Stimulated activated CD4-positive, alpha-beta T cell treated with anti-CD3 and anti-CD28 coated beads, Interleukin-12 subunit alpha, Interleukin-12 subunit beta, amount 100 ng/mL, for 48 hours (primary cell): Measurements from ENCODE around the gene IL32.
A peak's percentile ranks its signal among the peaks of the same experiment; 100 is the strongest.

Experiments
- DNase-seq, 3 donors: peaks; one replicate each; pipeline ENCODE4 v3.0.0-alpha.2; 2020; ENCODE audit warnings: low read depth in 2 of 3, low spot score in 1 of 3

The IL32 gene, protein sequence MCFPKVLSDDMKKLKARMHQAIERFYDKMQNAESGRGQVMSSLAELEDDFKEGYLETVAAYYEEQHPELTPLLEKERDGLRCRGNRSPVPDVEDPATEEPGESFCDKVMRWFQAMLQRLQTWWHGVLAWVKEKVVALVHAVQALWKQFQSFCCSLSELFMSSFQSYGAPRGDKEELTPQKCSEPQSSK

DNA sequence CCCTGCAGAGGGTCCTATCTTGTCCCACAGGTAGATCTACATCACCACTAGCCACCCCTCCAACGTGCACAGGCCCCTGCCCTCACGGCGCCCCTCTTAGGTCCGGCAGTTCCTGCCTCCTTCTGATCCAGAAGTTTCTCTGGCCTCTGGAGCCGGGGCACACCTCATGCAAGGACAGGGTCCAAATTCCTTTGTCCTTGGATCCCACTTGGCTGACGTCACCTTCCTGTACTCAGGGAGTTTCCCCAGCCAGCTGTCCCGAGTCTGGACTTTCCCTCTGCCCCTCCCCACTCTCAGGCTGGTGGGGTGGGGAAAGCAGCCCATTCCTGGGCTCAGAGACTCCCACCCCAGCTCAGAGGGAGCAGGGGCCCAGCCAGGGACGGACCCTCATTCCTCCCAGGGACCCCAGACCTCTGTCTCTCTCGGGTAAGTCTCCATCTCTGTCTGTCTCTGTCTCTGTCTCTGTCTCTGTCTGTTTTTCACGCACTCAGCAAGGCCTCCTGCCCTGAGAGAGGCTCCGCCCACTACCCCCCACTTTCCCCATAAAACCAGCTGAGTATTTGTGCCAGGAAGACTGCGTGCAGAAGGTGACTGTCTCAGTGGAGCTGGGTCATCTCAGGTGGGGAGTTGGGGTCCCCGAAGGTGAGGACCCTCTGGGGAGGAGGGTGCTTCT, at the start of gene IL32:
Gene IL32, plus strand, starts transcription at position 572 of the 673 bp plus-strand sequence. CDS start 172 bp downstream, outside the sequence.
- DNase-seq, result peak; percentile 57 to 68 (median 67)

DNA sequence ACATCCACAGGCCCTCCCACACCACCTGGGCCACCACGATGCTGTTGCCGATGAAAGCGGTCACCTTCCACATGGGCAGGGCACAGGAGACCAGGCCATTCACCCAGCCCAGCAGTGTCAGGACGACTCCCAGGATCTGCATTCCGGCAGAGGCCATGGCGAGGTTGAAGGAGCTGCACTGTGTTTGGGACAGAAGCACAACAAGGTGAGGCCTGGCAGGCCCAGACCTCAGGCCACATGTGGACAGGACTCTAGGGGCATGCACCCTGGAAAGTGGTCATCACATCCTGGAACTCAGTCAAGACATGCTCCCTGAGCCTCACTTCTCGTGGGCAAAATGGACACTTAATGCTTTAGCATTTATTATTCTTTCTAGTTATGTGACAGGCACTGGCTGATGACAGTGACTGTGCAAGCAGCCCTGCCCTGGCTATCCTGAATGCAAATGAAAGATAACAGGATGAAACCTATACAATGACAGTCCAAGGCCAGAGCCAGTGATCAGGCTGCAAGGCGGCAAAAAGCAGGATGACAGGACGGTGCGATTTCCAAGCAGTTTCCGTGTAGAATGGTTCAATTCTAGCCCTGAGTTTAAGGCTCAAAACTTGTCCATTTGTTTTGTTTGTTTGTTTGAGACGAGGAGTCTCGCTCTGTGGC, 49.4 kb upstream of the IL32 start:
- DNase-seq, result no peak

DNA sequence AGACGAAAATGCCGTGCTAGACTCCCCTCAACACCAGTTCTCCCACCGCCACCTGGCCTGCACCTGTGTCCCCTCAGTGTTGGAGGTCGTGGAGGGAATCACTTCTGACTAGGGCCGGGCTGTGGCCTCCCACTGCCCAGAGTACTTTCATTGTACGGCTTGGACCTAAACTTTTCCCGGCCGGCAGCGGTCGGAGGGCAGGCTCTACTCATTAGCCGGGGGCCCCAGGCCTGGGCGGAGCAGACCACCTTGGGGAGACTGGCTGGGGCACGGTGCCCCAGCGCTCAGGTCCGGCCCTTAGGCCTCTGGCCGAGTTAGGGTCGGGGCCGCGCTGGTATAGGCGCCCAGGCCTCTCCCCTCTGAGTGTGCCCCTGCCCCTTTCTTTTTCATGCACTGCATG, 48.1 kb upstream of the IL32 start:
- no peak for DNase-seq

DNA sequence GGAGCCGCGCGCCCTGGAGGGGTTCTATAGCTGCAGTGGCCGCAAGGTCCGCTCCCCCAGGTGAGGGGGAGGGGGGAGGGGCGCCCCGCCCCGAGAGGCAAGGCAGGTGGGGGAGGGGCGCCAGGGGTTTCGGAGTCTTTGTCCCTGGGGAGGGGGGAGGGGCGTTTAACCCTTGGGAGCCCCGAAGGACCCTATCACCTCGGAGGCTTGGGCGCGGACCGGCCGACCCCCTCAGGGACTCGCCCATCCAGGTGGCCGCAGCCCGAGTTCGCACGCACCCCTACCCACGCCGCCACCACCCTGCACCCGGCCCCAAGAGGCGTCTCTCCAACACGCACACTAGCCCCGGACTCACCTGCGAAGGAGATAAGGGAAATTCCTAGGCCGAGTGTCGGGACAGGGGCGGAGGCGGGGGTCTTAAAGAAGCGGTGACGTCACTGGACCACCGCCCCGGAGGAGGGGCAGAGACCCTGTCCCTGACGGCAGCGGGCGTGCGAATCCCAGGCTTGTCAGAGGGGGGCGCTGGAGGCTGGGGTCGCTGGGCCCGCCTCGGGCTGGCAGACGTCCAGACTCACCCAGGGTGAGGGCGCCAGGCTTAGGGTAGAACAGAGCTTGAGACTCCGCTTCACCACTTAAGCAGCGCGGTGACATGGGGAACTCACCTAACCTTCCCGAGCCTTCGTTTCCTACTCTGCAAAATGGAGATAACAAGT, 47.5 kb upstream of the IL32 start, which contains the start of gene CLDN6:
Gene CLDN6, minus strand, starts transcription at position 390 of the 713 bp plus-strand sequence. CDS start 2,162 bp downstream, outside the sequence.
- DNase-seq, result no peak

DNA sequence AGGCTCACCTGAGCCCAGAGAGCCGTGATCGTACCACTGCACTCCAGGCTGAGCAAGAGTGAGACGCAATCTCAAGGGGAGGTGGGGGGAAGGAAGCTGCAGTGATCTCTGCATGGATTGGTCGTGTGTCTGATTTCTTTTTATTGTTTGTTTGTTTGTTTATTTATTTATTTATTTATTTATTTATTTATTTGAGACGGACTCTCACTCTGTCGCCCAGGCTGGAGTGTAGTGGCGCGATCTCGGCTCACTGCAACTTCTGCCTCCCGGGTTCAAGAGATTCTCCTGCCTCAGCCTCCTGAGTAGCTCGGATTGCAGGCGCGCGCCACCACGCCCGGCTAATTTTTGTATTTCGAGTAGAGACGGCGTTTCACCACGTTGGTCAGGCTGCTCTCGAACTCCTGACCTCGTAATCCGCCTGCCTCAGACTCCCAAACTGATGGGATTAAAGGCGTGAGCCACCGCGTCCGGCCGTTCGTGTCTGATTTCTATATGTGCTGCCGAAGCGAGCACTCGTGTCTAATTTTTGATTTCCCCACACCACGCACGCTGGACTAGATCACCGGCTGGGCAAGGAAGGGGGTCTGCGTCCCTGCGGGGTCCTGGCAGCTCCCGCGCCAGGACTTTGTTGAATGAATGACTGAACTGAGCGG, 45.7 kb upstream of the IL32 start:
- no peak for DNase-seq

DNA sequence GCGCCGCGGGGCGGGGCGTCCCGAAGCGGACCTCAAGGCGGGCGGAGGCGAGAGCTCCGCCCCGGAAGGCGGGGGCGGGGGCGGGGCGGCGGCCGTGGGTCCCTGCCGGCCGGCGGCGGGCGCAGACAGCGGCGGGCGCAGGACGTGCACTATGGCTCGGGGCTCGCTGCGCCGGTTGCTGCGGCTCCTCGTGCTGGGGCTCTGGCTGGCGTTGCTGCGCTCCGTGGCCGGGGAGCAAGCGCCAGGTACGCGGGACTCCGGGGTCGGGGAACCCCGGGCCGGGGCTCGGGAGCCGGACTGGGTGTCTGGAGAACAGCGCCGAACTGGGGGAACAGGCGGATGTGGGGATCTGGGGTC, 45.2 kb upstream of the IL32 start, which contains the start of gene TNFRSF12A:
Gene TNFRSF12A, plus strand, starts transcription at position 122 of the 357 bp plus-strand sequence. Its CDS starts 30 bp downstream, at position 152.
- peak in 2 of 3 donors; percentile 39 to 62 for DNase-seq

DNA sequence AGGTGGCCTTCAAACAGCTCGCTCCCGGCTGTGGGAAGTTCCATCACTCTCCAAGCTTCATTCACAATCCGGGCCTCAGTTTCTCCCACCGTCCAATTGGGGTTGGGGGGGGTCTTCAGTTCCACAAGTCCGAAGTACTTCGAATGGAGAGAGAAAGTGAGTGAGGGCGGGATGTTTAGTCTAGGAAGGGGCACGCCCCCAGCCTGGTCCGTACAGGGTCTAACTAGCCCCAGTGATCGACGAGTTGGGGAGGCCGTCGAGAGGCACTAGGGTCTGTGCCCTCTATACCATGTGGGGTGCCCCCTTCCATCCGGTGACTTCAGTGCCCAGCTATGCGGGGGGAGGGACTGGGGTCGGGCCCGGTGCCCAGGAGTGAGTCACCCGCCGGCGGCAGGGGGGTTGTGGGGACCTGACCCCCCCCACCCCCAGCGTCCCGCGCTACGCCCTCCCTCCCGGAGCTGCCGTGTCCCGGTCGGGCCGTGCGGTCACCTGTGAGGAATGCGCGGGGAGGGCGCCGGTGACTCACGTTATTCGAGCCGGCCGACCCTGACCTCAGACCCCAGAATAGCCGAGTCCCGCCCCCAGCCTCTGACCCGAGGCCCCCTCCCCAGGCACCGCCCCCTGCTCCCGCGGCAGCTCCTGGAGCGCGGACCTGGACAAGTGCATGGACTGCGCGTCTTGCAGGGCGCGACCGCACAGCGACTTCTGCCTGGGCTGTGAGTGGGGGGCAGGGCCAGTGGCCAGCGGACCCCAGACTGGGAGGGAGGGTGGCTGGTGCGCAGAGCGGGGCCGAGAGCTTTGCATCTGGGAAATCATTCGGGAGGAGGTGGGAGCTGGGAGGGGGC, 44.6 kb upstream of the IL32 start:
- DNase-seq, result no peak

DNA sequence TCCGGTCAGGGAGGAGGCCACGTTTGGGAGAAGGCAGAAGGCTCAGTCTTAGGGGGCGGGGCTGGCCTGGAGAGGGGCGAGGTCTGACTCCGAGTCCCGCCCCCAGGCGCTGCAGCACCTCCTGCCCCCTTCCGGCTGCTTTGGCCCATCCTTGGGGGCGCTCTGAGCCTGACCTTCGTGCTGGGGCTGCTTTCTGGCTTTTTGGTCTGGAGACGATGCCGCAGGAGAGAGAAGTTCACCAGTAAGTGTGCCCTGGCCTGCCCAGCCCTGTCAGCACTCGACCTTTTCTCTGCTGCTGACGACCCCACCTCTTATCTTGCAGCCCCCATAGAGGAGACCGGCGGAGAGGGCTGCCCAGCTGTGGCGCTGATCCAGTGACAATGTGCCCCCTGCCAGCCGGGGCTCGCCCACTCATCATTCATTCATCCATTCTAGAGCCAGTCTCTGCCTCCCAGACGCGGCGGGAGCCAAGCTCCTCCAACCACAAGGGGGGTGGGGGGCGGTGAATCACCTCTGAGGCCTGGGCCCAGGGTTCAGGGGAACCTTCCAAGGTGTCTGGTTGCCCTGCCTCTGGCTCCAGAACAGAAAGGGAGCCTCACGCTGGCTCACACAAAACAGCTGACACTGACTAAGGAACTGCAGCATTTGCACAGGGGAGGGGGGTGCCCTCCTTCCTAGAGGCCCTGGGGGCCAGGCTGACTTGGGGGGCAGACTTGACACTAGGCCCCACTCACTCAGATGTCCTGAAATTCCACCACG, 43.8 kb upstream of the IL32 start:
- peak; percentile 78 to 86 (median 81) for DNase-seq

DNA sequence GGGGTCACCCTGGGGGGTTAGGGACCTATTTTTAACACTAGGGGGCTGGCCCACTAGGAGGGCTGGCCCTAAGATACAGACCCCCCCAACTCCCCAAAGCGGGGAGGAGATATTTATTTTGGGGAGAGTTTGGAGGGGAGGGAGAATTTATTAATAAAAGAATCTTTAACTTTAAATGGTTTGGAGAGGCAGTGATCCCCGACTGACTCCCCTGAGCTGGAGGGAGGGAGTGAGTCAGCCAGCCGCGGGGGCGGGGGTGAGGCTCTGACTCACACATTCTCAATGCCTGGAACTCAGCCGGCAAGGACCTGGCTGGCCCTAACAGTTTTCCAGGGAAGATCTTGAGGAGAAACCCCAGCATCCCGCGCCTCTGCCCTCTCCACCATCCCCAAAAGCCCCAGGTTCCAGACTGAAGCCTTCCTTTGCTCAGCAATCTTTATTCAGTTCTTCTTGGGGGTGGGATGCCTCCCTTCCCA, 43.2 kb upstream of the IL32 start:
- peak; percentile 84 to 88 (median 87) for DNase-seq

DNA sequence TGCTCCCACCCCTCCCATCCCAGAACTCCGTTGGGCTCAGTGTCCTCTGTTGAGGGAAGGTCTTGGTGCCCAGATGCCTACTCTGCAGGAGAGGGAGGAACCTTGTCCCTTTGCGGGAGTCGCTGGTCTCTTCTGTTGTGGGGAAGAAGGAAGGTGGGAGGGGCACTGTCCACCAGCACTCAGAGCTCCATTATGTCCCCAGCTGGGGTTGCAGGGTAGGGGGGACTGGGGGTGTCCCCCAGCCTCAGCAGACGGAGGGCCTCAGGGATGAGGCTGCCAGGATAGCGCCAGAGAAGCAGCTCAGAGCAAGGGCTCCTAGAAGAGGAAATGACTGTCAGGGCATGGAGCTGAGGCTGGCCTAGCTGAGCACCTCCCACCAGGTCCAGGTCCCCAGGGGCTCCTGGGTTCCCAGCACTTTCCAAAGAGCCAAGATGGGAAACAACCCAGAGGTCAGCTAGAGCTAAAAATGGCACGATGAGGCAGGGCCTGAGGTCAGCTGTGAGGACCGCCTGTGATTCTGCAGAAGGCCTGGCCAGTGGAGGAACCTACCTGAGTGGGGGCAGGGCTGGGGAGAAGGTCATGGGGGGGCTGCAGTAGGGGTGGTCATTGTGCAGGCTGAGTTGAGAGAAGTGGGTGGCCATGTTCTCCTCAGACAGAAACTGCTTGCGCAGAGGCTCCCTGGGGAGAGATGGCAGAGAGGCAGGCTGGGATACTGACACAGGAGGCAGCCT, 42.6 kb upstream of the IL32 start:
- no peak for DNase-seq

DNA sequence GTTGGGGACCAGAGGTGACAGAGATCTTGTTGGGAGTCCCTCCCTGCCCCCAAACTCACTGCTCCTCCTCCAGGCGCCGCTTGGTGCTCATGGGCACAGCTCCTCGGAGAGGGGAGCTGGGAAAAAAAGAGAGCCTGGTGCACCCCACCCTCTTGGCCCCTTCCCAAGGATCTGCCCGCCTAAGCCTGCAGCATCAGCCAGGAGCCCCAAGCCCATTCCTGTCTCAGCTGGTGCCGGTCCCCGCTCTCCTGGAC, 42.1 kb upstream of the IL32 start:
- no peak for DNase-seq

DNA sequence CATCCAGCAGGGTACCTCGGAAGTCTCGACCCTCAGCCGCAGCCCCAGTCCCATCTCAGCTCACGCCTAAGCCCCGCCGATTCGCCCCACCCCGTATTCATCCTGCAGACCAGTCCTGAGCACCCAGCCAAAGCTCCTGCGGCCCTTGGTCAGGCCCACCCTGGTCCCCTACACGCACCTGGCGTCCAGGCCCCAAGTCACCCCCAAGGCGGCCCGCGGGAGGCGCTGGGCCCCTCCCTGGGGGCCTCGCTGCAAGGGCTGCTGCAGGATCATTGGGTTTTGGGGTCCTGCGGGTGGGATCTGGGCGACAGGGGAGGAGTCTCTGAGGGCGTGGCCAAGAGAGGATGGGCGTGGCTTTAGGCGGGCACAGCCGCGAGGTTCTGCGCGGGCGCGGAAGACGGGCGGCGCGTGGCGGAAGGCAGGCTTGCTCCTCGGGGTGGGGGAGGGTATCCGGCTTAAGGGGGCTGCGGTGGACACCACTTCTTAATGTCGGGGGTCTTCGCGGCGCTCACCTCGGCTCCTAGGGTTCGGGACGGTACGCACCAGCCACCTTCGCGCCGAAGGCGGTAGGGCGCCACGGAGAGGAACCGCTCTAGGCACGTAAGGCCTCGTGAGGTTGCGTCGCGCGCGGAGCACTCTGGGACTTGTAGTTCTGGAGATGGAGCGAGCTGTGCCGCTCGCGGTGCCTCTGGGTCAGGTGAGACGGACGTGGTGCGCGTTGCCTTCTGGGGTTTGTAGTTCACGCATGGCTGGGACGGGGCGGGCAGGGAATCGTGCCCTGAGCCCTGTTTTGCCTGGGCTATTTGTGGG, 41.6 kb upstream of the IL32 start, which contains the start of the genes HCFC1R1 and THOC6:
Gene HCFC1R1, minus strand, starts transcription at position 274 of the 810 bp plus-strand sequence. Its CDS starts 1 bp downstream, at position 273.
Gene THOC6, plus strand, starts transcription at position 367 of the 810 bp plus-strand sequence. Its CDS starts 292 bp downstream, at position 659.
- peak; percentile 94 to 95 (median 94) for DNase-seq

DNA sequence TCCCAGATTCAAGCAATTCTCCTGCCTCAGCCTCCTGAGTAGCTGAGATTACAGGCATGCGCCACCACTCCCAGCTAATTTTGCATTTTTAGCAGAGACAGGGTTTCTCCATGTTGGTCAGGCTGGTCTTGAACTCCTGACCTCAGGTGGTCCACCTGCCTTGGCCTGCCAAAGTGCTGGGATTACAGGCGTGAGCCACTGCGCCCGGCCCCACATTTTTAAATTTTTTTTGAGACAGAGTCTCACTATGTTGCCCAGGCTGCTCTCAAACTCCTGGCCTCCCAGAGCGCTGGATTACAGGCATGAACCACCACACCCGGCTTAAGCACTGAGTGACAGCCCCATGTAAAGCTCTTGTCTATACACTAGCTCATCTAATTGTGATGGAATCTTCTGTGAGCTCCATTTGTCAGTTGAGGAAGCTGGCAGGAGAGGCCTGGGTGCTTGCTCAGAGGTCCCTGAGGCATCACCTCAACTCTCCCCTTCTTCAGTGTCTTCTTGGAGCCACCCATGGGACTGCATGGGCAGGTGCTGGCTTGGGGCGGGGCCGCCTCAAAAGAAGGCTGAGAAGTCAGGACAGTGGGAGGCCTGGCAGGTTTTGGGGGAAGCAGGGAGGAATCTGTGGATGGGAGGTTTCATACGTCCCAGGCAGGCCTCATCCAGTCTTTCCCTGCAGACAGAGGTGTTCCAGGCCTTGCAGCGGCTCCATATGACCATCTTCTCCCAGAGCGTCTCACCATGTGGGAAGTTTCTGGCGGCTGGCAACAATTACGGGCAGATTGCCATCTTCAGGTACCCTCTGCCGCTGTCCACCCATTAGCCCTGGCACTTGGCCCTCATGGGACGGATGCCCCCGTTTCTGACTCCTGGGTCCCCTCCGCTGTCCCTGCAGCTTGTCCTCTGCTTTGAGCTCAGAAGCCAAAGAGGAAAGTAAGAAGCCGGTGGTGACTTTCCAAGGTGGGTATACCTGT, 40.1 kb upstream of the IL32 start:
- DNase-seq, result no peak

DNA sequence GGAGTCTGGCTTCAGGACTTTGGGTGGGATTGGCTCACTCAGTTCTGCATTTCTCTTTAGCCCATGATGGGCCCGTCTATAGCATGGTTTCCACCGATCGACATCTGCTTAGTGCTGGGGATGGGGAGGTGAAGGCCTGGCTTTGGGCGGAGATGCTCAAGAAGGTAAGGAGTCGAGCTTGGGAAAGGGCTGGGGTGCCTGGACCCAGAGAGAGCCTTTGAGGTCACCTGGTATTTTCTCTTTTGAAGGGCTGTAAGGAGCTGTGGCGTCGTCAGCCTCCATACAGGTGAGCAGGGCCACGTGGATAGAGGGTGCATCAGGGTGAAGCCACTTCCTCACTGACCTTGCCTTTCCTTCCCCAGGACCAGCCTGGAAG, 39.4 kb upstream of the IL32 start:
- DNase-seq, result no peak

DNA sequence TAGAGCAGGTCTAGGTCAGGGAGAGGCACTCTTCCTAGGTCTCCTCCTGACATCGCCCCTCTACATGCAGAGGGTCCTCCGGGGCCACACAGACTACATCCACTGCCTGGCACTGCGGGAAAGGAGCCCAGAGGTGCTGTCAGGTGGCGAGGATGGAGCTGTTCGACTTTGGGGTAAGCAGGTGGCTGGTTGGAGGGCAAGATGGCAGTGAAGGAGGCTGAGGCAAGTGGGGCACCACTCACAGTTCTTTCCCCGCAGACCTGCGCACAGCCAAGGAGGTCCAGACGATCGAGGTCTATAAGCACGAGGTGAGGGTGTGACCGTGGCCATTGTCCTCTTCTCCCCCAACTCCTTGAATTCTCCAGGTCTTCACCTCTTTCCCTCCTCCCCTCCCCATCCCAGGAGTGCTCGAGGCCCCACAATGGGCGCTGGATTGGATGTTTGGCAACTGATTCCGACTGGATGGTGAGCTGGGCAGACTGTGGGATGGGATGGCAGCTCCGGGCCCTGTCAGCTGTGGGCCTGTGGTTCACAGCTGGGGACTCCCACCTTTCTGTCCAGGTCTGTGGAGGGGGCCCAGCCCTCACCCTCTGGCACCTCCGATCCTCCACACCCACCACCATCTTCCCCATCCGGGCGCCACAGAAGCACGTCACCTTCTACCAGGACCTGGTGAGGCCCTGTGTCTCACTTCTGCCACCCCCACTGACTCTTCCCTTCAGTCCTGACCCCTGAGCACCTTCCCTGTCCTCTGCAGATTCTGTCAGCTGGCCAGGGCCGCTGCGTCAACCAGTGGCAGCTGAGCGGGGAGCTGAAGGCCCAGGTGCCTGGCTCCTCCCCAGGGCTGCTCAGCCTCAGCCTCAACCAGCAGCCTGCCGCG, 38.6 kb upstream of the IL32 start:
- no peak for DNase-seq

DNA sequence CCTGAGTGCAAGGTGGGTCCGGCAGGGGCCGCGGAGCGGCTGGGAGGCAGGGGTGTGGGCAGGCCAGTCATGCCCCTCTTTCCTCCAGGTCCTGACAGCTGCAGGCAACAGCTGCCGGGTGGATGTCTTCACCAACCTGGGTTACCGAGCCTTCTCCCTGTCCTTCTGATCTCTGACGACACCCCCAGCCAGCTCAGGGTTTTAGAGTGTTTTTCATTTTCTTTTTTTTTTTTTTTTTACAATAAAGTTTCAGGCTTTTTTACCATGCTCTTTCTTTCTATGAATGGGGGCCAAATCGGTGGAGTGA, 38.0 kb upstream of the IL32 start:
- DNase-seq, result no peak
